Keratinocyte (primary cell): ENCODE measurements around the gene PRKCZ. TPM values are rescaled to one million over a fixed set of nuclear protein-coding genes. Genes with fewer than 3 reads are reported as not detected.

Experiments
- DNase-seq: peaks from one replicate; pipeline ENCODE4 v3.0.0-alpha.2; 2011; ENCODE audit warnings: low read depth, missing footprints, low spot score
- FAIRE-seq: peaks from 2 replicates; lab custom pipeline; 2011; peaks lifted over from hg19 to GRCh38; lab: Jason Lieb, UNC
- H2AFZ ChIP-seq: 2 replicates; pipeline ENCODE4 v1.6.0; 2012; ENCODE audit warnings: low read length, control low read depth, inconsistent platforms; ENCODE audit not compliant: control insufficient read depth
- H3K27ac ChIP-seq: 2 replicates; pipeline ENCODE4 v1.5.1; 2011; ENCODE audit warnings: low read length; ENCODE audit not compliant: control insufficient read depth, insufficient read depth
- H3K27me3 ChIP-seq: 3 replicates; pipeline ENCODE4 v1.6.0; 2011; ENCODE audit warnings: low read length; ENCODE audit not compliant: control insufficient read depth, insufficient read depth; ENCODE audit errors: extremely low read depth
- H3K36me3 ChIP-seq, 2 experiments: 2 replicates in 1 of 2; 3 replicates in 1 of 2; pipeline ENCODE4 v1.5.1; 2011; ENCODE audit warnings: low read length in 2 of 2, mild to moderate bottlenecking in 1 of 2; ENCODE audit not compliant: control insufficient read depth in 2 of 2, insufficient read depth in 2 of 2; ENCODE audit errors: extremely low read depth in 1 of 2
- H3K4me1 ChIP-seq: 3 replicates; pipeline ENCODE4 v1.5.1; 2011; ENCODE audit warnings: low read length; ENCODE audit not compliant: control insufficient read depth, insufficient read depth; ENCODE audit errors: extremely low read depth
- H3K4me2 ChIP-seq: 3 replicates; pipeline ENCODE4 v1.6.0; 2011; ENCODE audit warnings: low read depth, low read length; ENCODE audit not compliant: control insufficient read depth, insufficient read depth; ENCODE audit errors: extremely low read depth
- H3K4me3 ChIP-seq, 3 experiments: fragments of 200-600 bp in 1 of 3; sonication (generic) in 1 of 3; 2 replicates in 2 of 3; 3 replicates in 1 of 3; pipeline ENCODE4 v1.5.1; 2011 to 2016; ENCODE audit warnings: low read length in 3 of 3, mild to moderate bottlenecking in 3 of 3, control low read depth in 2 of 3, inconsistent platforms in 1 of 3, low read depth in 1 of 3, mixed read lengths in 1 of 3, mixed run types in 1 of 3, moderate library complexity in 1 of 3; ENCODE audit not compliant: control insufficient read depth in 2 of 3, insufficient read depth in 2 of 3; ENCODE audit errors: extremely low read depth in 1 of 3
- H3K79me2 ChIP-seq: 2 replicates; pipeline ENCODE4 v1.6.0; 2012; ENCODE audit warnings: low read length; ENCODE audit not compliant: control insufficient read depth, insufficient read depth
- H3K9ac ChIP-seq: 3 replicates; pipeline ENCODE4 v1.6.0; 2011; ENCODE audit warnings: low read length; ENCODE audit not compliant: control insufficient read depth, insufficient read depth; ENCODE audit errors: extremely low read depth
- H3K9me1 ChIP-seq: 3 replicates; pipeline ENCODE4 v1.6.0; 2011; ENCODE audit warnings: low read length; ENCODE audit not compliant: control insufficient read depth, insufficient read depth; ENCODE audit errors: extremely low read depth
- H3K9me3 ChIP-seq: 2 replicates; pipeline ENCODE4 v1.5.1; 2012; ENCODE audit warnings: low read depth, low read length; ENCODE audit not compliant: control insufficient read depth
- H4K20me1 ChIP-seq: 3 replicates; pipeline ENCODE4 v1.6.0; 2011; ENCODE audit warnings: low read length; ENCODE audit not compliant: control insufficient read depth, insufficient read depth; ENCODE audit errors: extremely low read depth
- CTCF ChIP-seq, 3 experiments: IDR thresholded peaks in 1 of 3; conservative IDR thresholded peaks in 1 of 3; optimal IDR thresholded peaks in 1 of 3; 2 replicates in 2 of 3; 3 replicates in 1 of 3; pipeline versions ENCODE3 to v1.5.1; 2011; ENCODE audit warnings: low read length in 3 of 3, mild to moderate bottlenecking in 3 of 3, moderate library complexity in 2 of 3, control low read depth in 1 of 3, inconsistent platforms in 1 of 3; ENCODE audit not compliant: insufficient read depth in 2 of 3; ENCODE audit errors: extremely low read depth in 1 of 3
- EZH2 ChIP-seq: IDR thresholded peaks from one replicate; pipeline ENCODE4 v1.6.1; 2012; ENCODE audit warnings: inconsistent platforms, mild to moderate bottlenecking, low read length, moderate library complexity
- dilution Hi-C: fragments of 300-500 bp; cut with MboI; formaldehyde crosslinking; loops from one replicate; pipeline ENCODE4 v1.7.0; 2020; ENCODE audit warnings: low sequenced_read_pairs; ENCODE audit not compliant: extremely low pct_ligation_motif_present
- polyA plus RNA-seq, 5 experiments: library from polyadenylated mRNA; depleted of rRNA in 3 of 5; stranded (reverse) in 3 of 5; stranded (forward) in 1 of 5; unstranded in 1 of 5; fragments of >200 nt; gene quantifications; 1 replicate in 1 of 5; 2 replicates in 3 of 5; 3 replicates in 1 of 5; pipeline versions ENCODE4 v1.2.1 to v1.2.3, GENCODE V29; 2011 to 2012; ENCODE audit warnings: missing spikeins in 2 of 5, low read depth in 1 of 5, low replicate concordance in 1 of 5

Gene PRKCZ
- polyA plus RNA-seq, 1 donor (not counting 4 experiments of a cell fraction or from before 2014, with no cell fraction given): 36.3 TPM

DNA sequence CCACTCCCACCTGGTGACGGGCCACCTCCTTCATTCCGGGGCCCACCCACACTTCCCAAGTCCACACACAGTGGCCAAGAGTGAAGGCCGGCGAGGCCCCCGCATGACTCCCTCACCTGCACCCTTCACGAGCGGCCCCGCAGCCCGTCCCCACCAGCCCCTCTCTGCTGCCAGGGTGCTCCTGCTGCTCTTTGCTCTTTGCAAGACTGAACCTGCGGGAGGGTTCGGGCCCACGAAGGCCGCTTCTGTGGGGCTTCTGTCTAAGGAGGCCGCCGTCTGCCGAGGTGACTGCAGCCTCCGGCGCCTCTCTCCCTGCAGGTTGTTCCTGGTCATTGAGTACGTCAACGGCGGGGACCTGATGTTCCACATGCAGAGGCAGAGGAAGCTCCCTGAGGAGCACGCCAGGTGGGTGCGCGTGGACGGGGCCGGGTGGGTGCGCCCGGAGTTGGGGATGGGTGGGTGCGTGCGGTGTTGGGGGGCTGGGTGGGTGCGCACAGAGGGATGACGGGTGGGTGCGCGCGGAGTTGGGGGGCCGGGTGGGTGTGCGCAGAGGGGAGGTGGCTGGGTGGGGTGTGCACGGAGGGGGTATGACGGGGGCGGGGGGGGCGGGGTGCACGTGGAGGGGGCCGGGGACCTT lies 119.1 kb downstream of the PRKCZ start:
- Histone ChIP-seq H3K27ac (no peak overlapping the region), H2AFZ (no peak overlapping the region), H3K27me3 (no peaks in the 10 kb centered on the region), H3K4me1 (peaks cover 2% of the 10 kb centered on the region), H3K36me3 (peaks cover 0 to 17% of the 10 kb centered on the region in 2 experiments), H4K20me1 (no peaks in the 10 kb centered on the region), H3K79me2 (no peaks in the 10 kb centered on the region), H3K9ac (no peak overlapping the region), H3K4me3 (no peak overlapping the region), H3K4me2 (no peak overlapping the region), H3K9me1 (no peaks in the 10 kb centered on the region), H3K9me3 (no peaks in the 10 kb centered on the region)
- no peak for FAIRE-seq
- TF ChIP-seq CTCF (optimal IDR thresholded peaks at IDR 0.05 in 1 of 3, IDR thresholded peaks at IDR 0.05 in 1 of 3, conservative IDR thresholded peaks at IDR 0.05 in 1 of 3; ENCODE audit: extremely low read depth in 1 of 3, insufficient read depth in 2 of 3, low read length in 3 of 3): no peak
- TF ChIP-seq EZH2: no peak
- no peak for DNase-seq
- dilution Hi-C loops: no loop called here

GRCh38 chr1:2170211-2170610 lies 120.0 kb downstream of the PRKCZ start:
- Histone ChIP-seq H3K9me1 (no peaks in the 10 kb centered on the region), H3K27me3 (no peaks in the 10 kb centered on the region), H3K4me2 (no peak overlapping the region), H3K9me3 (no peaks in the 10 kb centered on the region), H3K79me2 (no peaks in the 10 kb centered on the region), H4K20me1 (no peaks in the 10 kb centered on the region), H3K4me3 (no peak overlapping the region), H3K4me1 (peaks cover 8% of the 10 kb centered on the region), H3K9ac (no peak overlapping the region), H3K27ac (no peak overlapping the region), H2AFZ (no peak overlapping the region), H3K36me3 (peaks cover 0 to 17% of the 10 kb centered on the region in 2 experiments)
- DNase-seq: no peak
- FAIRE-seq: no peak
- TF ChIP-seq CTCF (optimal IDR thresholded peaks at IDR 0.05 in 1 of 3, IDR thresholded peaks at IDR 0.05 in 1 of 3, conservative IDR thresholded peaks at IDR 0.05 in 1 of 3; ENCODE audit: extremely low read depth in 1 of 3, insufficient read depth in 2 of 3, low read length in 3 of 3) (no peak), EZH2 (no peak)
- dilution Hi-C loops: no loop called here
